ENCODE results near the gene COA6. TPM values are rescaled to one million over a fixed set of nuclear protein-coding genes. Genes with fewer than 3 reads are reported as not detected.

COA6 gene
- total and polyA plus RNA-seq, 2 of the 13 experiments (the other 11 are each of a cell fraction or from before 2014, with no cell fraction given) = 32.4 to 104 TPM

DNA sequence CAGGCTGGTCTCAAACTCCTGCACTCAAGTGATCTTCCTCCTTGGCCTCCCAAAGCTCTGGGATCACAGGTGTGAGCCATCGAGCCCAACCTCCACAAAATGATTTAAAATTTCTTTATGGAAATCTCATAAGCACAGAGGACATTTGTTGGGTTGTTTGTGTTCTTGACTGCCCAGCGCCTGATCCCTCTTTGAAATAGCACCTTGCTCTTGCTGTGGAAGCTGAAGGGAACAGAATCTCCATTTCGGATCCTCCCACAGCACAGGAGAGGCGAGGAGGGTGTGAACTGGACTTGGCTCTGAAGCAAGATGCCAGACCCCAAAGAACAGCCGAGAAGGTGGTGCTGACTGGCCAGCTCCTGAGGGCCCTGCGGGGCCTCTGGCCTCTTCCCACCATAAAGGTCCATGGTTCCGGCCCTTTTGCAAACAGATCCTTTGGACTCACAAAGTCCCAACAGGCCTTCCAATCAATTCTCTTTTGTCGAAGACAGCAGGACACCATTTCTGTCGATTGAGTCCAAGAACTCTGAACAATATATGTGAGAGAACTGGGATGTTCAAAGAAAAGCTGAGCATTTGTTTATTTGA lies 45.6 kb upstream of the COA6 start (continued):
- TF ChIP-seq, protein P1, sequence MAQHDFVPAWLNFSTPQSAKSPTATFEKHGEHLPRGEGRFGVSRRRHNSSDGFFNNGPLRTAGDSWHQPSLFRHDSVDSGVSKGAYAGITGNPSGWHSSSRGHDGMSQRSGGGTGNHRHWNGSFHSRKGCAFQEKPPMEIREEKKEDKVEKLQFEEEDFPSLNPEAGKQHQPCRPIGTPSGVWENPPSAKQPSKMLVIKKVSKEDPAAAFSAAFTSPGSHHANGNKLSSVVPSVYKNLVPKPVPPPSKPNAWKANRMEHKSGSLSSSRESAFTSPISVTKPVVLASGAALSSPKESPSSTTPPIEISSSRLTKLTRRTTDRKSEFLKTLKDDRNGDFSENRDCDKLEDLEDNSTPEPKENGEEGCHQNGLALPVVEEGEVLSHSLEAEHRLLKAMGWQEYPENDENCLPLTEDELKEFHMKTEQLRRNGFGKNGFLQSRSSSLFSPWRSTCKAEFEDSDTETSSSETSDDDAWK (CRISPR knock-in tag; IDR thresholded peaks at IDR 0.05) = no peak
- TF ChIP-seq JUND (CRISPR knock-in tag; IDR thresholded peaks at IDR 0.05) (no peak), POLR2G (IDR thresholded peaks at IDR 0.05; ENCODE audit: low read depth, low read length) (no peak), SRY (CRISPR knock-in tag; IDR thresholded peaks at IDR 0.05) (peak; percentile 70; the same call in 1 of the 2 replicates), MTA3 (CRISPR knock-in tag; IDR thresholded peaks at IDR 0.05) (no peak), ZNF777 (CRISPR knock-in tag; IDR thresholded peaks at IDR 0.05) (no peak), TCF7 (IDR thresholded peaks at IDR 0.05; ENCODE audit: low read depth) (peak; percentile 67), MIXL1 (CRISPR knock-in tag; IDR thresholded peaks at IDR 0.05) (peak; percentile 50; the same call in 1 of the 2 replicates), ZMYM4 (CRISPR knock-in tag; IDR thresholded peaks at IDR 0.05) (peak; percentile 94), HMGA1 (CRISPR knock-in tag; conservative IDR thresholded peaks at IDR 0.05) (no peak), ZNF792 (CRISPR knock-in tag; IDR thresholded peaks at IDR 0.05) (peak; percentile 46; the same call in 1 of the 2 replicates), NCOA1 (CRISPR knock-in tag; IDR thresholded peaks at IDR 0.05) (no peak), REL (CRISPR knock-in tag; conservative IDR thresholded peaks at IDR 0.05) (no peak), ZIK1 (CRISPR knock-in tag; IDR thresholded peaks at IDR 0.05; ENCODE audit: borderline replicate concordance, low read depth) (no peak), SNAPC2 (CRISPR knock-in tag; IDR thresholded peaks at IDR 0.05) (no peak), SMAD9 (CRISPR knock-in tag; IDR thresholded peaks at IDR 0.05) (no peak), ZNF558 (CRISPR knock-in tag; IDR thresholded peaks at IDR 0.05; ENCODE audit: borderline replicate concordance) (no peak), PPARG (CRISPR knock-in tag; conservative IDR thresholded peaks at IDR 0.05) (peak; percentile 70), RFX5 (IDR thresholded peaks at IDR 0.05; ENCODE audit: low read depth, low read length) (no peak)
- TF ChIP-seq, protein P2, sequence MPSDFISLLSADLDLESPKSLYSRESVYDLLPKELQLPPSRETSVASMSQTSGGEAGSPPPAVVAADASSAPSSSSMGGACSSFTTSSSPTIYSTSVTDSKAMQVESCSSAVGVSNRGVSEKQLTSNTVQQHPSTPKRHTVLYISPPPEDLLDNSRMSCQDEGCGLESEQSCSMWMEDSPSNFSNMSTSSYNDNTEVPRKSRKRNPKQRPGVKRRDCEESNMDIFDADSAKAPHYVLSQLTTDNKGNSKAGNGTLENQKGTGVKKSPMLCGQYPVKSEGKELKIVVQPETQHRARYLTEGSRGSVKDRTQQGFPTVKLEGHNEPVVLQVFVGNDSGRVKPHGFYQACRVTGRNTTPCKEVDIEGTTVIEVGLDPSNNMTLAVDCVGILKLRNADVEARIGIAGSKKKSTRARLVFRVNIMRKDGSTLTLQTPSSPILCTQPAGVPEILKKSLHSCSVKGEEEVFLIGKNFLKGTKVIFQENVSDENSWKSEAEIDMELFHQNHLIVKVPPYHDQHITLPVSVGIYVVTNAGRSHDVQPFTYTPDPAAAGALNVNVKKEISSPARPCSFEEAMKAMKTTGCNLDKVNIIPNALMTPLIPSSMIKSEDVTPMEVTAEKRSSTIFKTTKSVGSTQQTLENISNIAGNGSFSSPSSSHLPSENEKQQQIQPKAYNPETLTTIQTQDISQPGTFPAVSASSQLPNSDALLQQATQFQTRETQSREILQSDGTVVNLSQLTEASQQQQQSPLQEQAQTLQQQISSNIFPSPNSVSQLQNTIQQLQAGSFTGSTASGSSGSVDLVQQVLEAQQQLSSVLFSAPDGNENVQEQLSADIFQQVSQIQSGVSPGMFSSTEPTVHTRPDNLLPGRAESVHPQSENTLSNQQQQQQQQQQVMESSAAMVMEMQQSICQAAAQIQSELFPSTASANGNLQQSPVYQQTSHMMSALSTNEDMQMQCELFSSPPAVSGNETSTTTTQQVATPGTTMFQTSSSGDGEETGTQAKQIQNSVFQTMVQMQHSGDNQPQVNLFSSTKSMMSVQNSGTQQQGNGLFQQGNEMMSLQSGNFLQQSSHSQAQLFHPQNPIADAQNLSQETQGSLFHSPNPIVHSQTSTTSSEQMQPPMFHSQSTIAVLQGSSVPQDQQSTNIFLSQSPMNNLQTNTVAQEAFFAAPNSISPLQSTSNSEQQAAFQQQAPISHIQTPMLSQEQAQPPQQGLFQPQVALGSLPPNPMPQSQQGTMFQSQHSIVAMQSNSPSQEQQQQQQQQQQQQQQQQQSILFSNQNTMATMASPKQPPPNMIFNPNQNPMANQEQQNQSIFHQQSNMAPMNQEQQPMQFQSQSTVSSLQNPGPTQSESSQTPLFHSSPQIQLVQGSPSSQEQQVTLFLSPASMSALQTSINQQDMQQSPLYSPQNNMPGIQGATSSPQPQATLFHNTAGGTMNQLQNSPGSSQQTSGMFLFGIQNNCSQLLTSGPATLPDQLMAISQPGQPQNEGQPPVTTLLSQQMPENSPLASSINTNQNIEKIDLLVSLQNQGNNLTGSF (CRISPR knock-in tag; IDR thresholded peaks at IDR 0.05) = peak; percentile 91
- TF ChIP-seq, protein P3, sequence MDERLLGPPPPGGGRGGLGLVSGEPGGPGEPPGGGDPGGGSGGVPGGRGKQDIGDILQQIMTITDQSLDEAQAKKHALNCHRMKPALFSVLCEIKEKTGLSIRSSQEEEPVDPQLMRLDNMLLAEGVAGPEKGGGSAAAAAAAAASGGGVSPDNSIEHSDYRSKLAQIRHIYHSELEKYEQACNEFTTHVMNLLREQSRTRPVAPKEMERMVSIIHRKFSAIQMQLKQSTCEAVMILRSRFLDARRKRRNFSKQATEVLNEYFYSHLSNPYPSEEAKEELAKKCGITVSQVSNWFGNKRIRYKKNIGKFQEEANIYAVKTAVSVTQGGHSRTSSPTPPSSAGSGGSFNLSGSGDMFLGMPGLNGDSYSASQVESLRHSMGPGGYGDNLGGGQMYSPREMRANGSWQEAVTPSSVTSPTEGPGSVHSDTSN (CRISPR knock-in tag; IDR thresholded peaks at IDR 0.05) = no peak
- TF ChIP-seq, protein P4, sequence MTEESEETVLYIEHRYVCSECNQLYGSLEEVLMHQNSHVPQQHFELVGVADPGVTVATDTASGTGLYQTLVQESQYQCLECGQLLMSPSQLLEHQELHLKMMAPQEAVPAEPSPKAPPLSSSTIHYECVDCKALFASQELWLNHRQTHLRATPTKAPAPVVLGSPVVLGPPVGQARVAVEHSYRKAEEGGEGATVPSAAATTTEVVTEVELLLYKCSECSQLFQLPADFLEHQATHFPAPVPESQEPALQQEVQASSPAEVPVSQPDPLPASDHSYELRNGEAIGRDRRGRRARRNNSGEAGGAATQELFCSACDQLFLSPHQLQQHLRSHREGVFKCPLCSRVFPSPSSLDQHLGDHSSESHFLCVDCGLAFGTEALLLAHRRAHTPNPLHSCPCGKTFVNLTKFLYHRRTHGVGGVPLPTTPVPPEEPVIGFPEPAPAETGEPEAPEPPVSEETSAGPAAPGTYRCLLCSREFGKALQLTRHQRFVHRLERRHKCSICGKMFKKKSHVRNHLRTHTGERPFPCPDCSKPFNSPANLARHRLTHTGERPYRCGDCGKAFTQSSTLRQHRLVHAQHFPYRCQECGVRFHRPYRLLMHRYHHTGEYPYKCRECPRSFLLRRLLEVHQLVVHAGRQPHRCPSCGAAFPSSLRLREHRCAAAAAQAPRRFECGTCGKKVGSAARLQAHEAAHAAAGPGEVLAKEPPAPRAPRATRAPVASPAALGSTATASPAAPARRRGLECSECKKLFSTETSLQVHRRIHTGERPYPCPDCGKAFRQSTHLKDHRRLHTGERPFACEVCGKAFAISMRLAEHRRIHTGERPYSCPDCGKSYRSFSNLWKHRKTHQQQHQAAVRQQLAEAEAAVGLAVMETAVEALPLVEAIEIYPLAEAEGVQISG (CRISPR knock-in tag; IDR thresholded peaks at IDR 0.05) = peak; percentile 79

All from HepG2 (cell line).